H9 (cell line): ENCODE measurements around the gene KRTAP10-8. TPM values are rescaled to one million over a fixed set of nuclear protein-coding genes. Genes with fewer than 3 reads are reported as not detected.
A peak's percentile ranks its signal among the peaks of the same experiment; 100 is the strongest.

Source experiments
- DNase-seq: peaks from one replicate; pipeline ENCODE4 v3.0.0-alpha.2; 2017
- H2AFZ ChIP-seq: one replicate; pipeline ENCODE4 v1.6.1; 2013; ENCODE audit warnings: mild to moderate bottlenecking, low read length, control low read depth, moderate library complexity
- H2AK5ac ChIP-seq: 2 replicates; pipeline ENCODE4 v1.6.1; 2013; ENCODE audit warnings: low read length, control low read depth, mixed read lengths; ENCODE audit not compliant: insufficient read length
- H2BK120ac ChIP-seq: one replicate; pipeline ENCODE4 v1.6.1; 2013; ENCODE audit warnings: low read depth, mild to moderate bottlenecking, low read length, control low read depth, inconsistent platforms; ENCODE audit not compliant: poor library complexity, severe bottlenecking
- H2BK12ac ChIP-seq: 2 replicates; pipeline ENCODE4 v1.6.1; 2013; ENCODE audit warnings: low read length, control low read depth, mixed read lengths, low read depth; ENCODE audit not compliant: insufficient read length
- H2BK15ac ChIP-seq: 2 replicates; pipeline ENCODE4 v1.6.1; 2013; ENCODE audit warnings: low read depth, low read length, control low read depth
- H2BK20ac ChIP-seq: one replicate; pipeline ENCODE4 v1.6.1; 2013; ENCODE audit warnings: low read depth, mild to moderate bottlenecking, low read length, control low read depth, inconsistent platforms; ENCODE audit not compliant: poor library complexity, severe bottlenecking
- H2BK5ac ChIP-seq: 2 replicates; pipeline ENCODE4 v1.6.1; 2013; ENCODE audit warnings: low read length, control low read depth, mixed read lengths; ENCODE audit not compliant: insufficient read length
- H3K14ac ChIP-seq: 2 replicates; pipeline ENCODE4 v1.6.1; 2013; ENCODE audit warnings: low read length, control low read depth; ENCODE audit not compliant: insufficient read depth
- H3K18ac ChIP-seq: 2 replicates; pipeline ENCODE4 v1.6.1; 2013; ENCODE audit warnings: low read depth, mild to moderate bottlenecking, mixed read lengths, low read length, control low read depth; ENCODE audit not compliant: insufficient read length
- H3K23ac ChIP-seq: 2 replicates; pipeline ENCODE4 v1.6.1; 2013; ENCODE audit warnings: low read length, control low read depth, mixed read lengths, low read depth; ENCODE audit not compliant: insufficient read length
- H3K23me2 ChIP-seq: 2 replicates; pipeline ENCODE4 v1.6.1; 2013; ENCODE audit warnings: low read depth, mild to moderate bottlenecking, mixed read lengths, low read length, control low read depth; ENCODE audit not compliant: insufficient read length, poor library complexity, severe bottlenecking
- H3K27ac ChIP-seq: 2 replicates; pipeline ENCODE4 v1.5.1; 2013; ENCODE audit warnings: low read length, control low read depth, mixed read lengths, low read depth; ENCODE audit not compliant: insufficient read length
- H3K27me3 ChIP-seq: 2 replicates; pipeline ENCODE4 v1.6.1; 2013; ENCODE audit warnings: low read length, control low read depth, inconsistent platforms; ENCODE audit not compliant: insufficient read depth
- H3K4ac ChIP-seq: 2 replicates; pipeline ENCODE4 v1.6.1; 2013; ENCODE audit warnings: low read depth, mild to moderate bottlenecking, control low read depth, inconsistent platforms, low read length, moderate library complexity
- H3K4me1 ChIP-seq: 2 replicates; pipeline ENCODE4 v1.6.1; 2013; ENCODE audit warnings: low read length, control low read depth, inconsistent platforms; ENCODE audit not compliant: insufficient read depth
- H3K4me2 ChIP-seq: 2 replicates; pipeline ENCODE4 v1.6.1; 2013; ENCODE audit warnings: low read length, control low read depth, mixed read lengths; ENCODE audit not compliant: insufficient read length, insufficient read depth
- H3K56ac ChIP-seq: 2 replicates; pipeline ENCODE4 v1.6.1; 2013; ENCODE audit warnings: low read depth, mild to moderate bottlenecking, mixed read lengths, low read length, control low read depth; ENCODE audit not compliant: insufficient read length
- H3K79me1 ChIP-seq: 2 replicates; pipeline ENCODE4 v1.6.1; 2013; ENCODE audit warnings: low read depth, mild to moderate bottlenecking, moderate library complexity, low read length, control low read depth, inconsistent platforms; ENCODE audit not compliant: insufficient read depth, poor library complexity, severe bottlenecking
- H3K79me2 ChIP-seq: 2 replicates; pipeline ENCODE4 v1.6.1; 2013; ENCODE audit warnings: low read length, control low read depth, inconsistent platforms; ENCODE audit not compliant: insufficient read depth
- H3K9ac ChIP-seq: 2 replicates; pipeline ENCODE4 v1.6.1; 2013; ENCODE audit warnings: low read length, control low read depth, mixed read lengths; ENCODE audit not compliant: insufficient read length; ENCODE audit errors: extremely low read depth
- H3K9me3 ChIP-seq: one replicate; pipeline ENCODE4 v1.6.1; 2013; ENCODE audit warnings: low read depth, low read length, inconsistent platforms; ENCODE audit not compliant: control insufficient read depth
- H3T11ph ChIP-seq: one replicate; pipeline ENCODE4 v1.6.1; 2013; ENCODE audit warnings: mild to moderate bottlenecking, low read length, control low read depth, inconsistent platforms
- H4K20me1 ChIP-seq: one replicate; pipeline ENCODE4 v1.6.1; 2013; ENCODE audit not compliant: control insufficient read depth, insufficient read length, insufficient read depth
- H4K5ac ChIP-seq: 2 replicates; pipeline ENCODE4 v1.6.1; 2013; ENCODE audit warnings: low read depth, mild to moderate bottlenecking, mixed read lengths, low read length, control low read depth; ENCODE audit not compliant: insufficient read length
- H4K8ac ChIP-seq: replicated peaks from 2 replicates; pipeline ENCODE4 v1.6.1; 2013; ENCODE audit warnings: low read length, control low read depth, mixed read lengths, low read depth; ENCODE audit not compliant: insufficient read length
- H4K91ac ChIP-seq: 2 replicates; pipeline ENCODE4 v1.6.1; 2013; ENCODE audit warnings: low read depth, mild to moderate bottlenecking, moderate library complexity, mixed read lengths, low read length, control low read depth; ENCODE audit not compliant: insufficient read length
- H3K27ac Mint-ChIP-seq, 3 experiments: 2 replicates in 2 of 3; 3 replicates in 1 of 3; pipeline ENCODE4 v1.8.0; 2020 to 2021; ENCODE audit warnings: mixed read lengths in 3 of 3, mild to moderate bottlenecking in 1 of 3, moderate library complexity in 1 of 3
- H3K27me3 Mint-ChIP-seq: 2 replicates; pipeline ENCODE4 v1.8.0; 2021; ENCODE audit warnings: low read depth, mild to moderate bottlenecking, moderate library complexity, mixed read lengths
- H3K36me3 Mint-ChIP-seq, 3 experiments: 2 replicates in 2 of 3; 3 replicates in 1 of 3; pipeline ENCODE4 v1.8.0; 2020 to 2021; ENCODE audit warnings: low read depth in 3 of 3, mixed read lengths in 3 of 3; ENCODE audit not compliant: insufficient read depth in 1 of 3
- H3K4me1 Mint-ChIP-seq, 2 experiments: 2 replicates each; pipeline ENCODE4 v1.8.0; 2020; ENCODE audit warnings: mixed read lengths in 2 of 2
- H3K4me3 Mint-ChIP-seq, 2 experiments: 2 replicates in 1 of 2; 3 replicates in 1 of 2; pipeline ENCODE4 v1.8.0; 2020 to 2021; ENCODE audit warnings: mild to moderate bottlenecking in 2 of 2, mixed read lengths in 2 of 2, moderate library complexity in 1 of 2
- H3K9me3 Mint-ChIP-seq, 2 experiments: 2 replicates in 1 of 2; 3 replicates in 1 of 2; pipeline ENCODE4 v1.8.0; 2020; ENCODE audit warnings: mild to moderate bottlenecking in 2 of 2, mixed read lengths in 2 of 2, moderate library complexity in 1 of 2
- CTCF ChIP-seq: fragments of 200-600 bp; sonication (generic); conservative IDR thresholded peaks from 3 replicates; pipeline ENCODE4 v1.8.0; 2021; ENCODE audit warnings: antibody characterized with exemption, mild to moderate bottlenecking
- WGBS: extraction: QIAGEN DNeasy Blood & Tissue Kit; methylation state at CpG from one replicate; pipeline ENCODE4 v1.1.7; 2013; ENCODE audit warnings: missing lambda C conversion rate, low lambda C conversion rate, mixed read lengths; ENCODE audit not compliant: insufficient read length; ENCODE audit errors: extremely low coverage; 5-methylcytosine and 5-hydroxymethylcytosine counted together
- total RNA-seq: library from RNA; stranded (reverse); gene quantifications from 2 replicates; pipeline ENCODE4 v1.2.1, GENCODE V29; 2021

Gene KRTAP10-8
- total RNA-seq, 1 experiment from 2014 or later: not detected

- Mint-ChIP-seq H3K36me3 (peaks cover 11 to 30% (median 20%) of the 10 kb centered on the region in 3 experiments), H3K4me1 (peaks cover 27% of the 10 kb centered on the region in 2 experiments), H3K4me3 (no peak overlapping the region), H3K27ac (no peak overlapping the region), H3K27me3 (peaks cover 4% of the 10 kb centered on the region), H3K9me3 (peaks cover 33 to 38% of the 10 kb centered on the region in 2 experiments)
- Histone ChIP-seq H3T11ph (no peak overlapping the region), H3K27me3 (no peaks in the 10 kb centered on the region), H4K5ac (no peak overlapping the region), H4K8ac (no peak overlapping the region), H2BK15ac (no peak overlapping the region), H2BK5ac (no peak overlapping the region), H2BK12ac (no peak overlapping the region), H3K79me2 (no peaks in the 10 kb centered on the region), H3K23me2 (no peaks in the 10 kb centered on the region), H4K20me1 (no peaks in the 10 kb centered on the region), H3K4me2 (no peak overlapping the region), H2BK20ac (no peak overlapping the region), H3K9ac (no peak overlapping the region), H3K4ac (no peak overlapping the region), H4K91ac (no peak overlapping the region), H3K18ac (no peak overlapping the region), H3K4me1 (no peaks in the 10 kb centered on the region), H3K56ac (no peak overlapping the region), H3K14ac (no peak overlapping the region), H3K23ac (no peak overlapping the region), H2AFZ (no peak overlapping the region), H2BK120ac (no peak overlapping the region), H3K79me1 (no peaks in the 10 kb centered on the region), H3K9me3 (peaks cover 4% of the 10 kb centered on the region), H3K27ac (no peak overlapping the region), H2AK5ac (no peak overlapping the region)
- no CpG with 5 or more reads among the region's 4 CpGs for whole genome bisulfite sequencing
- TF ChIP-seq CTCF: peak; percentile 64
- DNase-seq: peak; percentile 68
Measured at GRCh38 chr21:44618504-44618903, 6.6 kb downstream of the KRTAP10-8 start.
